HG03039 (cell line): ENCODE results near the gene DENND2D.

Experiments used
- ATAC-seq: cut with Tn5 transposase; IDR thresholded peaks from one replicate; pipeline ENCODE4 v1.9.1; 2021; ENCODE audit warnings: mild to moderate bottlenecking, moderate library complexity; ENCODE audit not compliant: unreplicated experiment

The DENND2D gene

DNA sequence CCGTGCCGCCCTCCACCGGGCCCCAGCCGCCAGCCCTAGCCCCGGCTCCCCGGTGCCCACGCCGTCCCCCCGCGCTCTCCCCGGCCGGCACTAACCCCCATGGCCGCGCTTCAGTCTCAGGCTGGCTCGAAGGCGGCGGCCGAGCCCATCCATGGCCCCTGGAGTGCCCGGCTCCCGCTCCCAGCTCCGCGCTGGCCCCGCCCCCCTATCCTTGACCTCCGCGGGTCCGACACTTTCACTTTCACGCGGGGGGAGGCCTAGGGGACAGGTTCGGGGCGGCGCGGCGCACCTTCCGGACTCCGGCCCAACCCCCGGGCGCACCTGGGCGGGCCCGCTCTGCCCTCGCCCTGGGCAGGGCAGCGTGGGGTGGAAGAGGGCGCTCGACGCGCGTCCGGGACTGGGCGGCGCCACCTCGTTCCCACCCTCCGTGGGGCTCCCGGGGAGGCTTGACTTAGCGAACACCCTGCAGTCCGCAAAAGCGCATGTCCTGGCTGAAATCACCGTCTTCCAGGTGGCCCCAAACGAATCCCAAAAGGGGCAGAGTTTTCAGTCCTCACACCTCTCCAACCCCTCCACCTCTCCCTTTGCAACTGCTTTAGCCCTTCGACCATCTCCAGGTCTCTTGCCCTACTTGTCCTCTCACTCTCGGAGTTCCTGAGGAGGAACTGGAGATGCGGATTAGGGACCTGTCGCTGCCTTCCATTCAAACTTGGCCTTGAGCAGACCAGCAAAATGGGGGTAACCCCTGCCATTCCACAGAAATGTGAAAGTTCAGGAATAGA is 3.9 kb upstream of the DENND2D start:
- peak; percentile 75 for ATAC-seq

DNA sequence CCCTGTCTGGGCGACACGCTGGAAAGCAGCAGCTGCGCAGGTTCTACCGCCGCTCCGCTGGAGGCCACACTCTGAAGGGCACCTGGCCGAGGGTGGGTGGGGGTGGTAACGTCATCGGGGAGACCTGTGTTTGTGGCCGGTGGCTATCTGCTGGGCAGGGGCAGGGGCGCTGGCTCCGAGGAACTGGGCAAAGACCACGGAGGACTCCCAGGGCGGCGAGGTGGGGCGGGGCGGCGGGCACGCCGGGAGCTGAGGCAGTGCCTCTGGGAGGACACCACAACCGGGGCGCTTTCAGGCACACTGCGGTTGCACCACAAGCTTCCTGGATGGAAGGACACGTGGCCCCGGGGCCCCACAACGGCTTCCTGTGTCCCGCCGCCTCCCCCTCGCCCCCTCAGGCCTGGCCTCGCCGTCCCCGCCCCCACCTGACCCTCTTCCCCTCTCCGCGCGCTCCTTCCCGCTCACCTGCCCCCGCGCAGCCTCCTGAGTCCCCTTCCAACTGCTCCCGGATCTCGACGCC is 3.3 kb upstream of the DENND2D start:
- ATAC-seq, result peak; percentile 44

DNA sequence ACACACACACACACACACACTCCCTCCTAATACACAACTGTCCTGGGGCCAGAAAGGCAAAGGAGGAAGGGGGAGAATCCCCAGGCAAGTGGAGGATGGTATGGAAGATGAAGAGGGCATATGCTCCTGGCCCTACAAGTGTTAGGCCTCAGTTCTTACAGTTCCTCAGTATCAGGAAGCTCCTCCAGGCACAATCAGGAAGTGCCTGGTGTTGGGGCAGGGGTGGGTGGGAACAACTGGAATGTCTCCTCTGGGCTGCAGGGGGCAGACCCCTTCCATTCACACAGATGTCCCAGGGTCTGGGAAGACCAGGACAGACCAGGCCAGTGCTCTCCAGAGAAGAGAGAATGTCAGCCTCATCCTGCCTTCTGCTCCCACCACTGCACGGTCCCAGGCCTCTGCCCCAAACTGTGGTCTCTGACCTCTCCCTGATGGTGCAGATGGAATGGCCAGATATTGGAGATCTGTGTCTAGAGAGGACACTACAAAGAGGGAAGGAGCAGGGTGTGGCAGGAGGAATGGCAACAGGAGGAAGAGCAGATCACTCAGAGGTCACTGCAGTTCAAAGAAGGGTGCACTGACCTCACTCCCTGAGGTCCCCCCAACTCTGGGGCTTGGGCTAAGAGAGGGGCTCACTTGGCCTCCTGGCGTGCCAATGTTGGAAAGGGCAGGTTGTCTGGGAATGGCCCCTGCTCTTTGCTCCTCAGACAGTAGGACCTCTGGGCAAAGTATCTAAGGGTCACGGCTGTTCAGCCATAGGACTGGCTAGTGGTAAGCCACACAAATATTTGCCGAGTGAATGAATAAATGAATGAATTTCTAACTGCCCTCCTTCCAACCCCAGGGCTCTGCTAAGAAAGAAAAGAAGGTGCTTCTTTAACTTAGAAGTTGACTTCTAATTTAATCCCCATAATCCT is 2.5 kb upstream of the DENND2D start:
- ATAC-seq, result no peak

GRCh38 chr1:111202366-111202706 is 1.9 kb upstream of the DENND2D start:
- no peak for ATAC-seq

DNA sequence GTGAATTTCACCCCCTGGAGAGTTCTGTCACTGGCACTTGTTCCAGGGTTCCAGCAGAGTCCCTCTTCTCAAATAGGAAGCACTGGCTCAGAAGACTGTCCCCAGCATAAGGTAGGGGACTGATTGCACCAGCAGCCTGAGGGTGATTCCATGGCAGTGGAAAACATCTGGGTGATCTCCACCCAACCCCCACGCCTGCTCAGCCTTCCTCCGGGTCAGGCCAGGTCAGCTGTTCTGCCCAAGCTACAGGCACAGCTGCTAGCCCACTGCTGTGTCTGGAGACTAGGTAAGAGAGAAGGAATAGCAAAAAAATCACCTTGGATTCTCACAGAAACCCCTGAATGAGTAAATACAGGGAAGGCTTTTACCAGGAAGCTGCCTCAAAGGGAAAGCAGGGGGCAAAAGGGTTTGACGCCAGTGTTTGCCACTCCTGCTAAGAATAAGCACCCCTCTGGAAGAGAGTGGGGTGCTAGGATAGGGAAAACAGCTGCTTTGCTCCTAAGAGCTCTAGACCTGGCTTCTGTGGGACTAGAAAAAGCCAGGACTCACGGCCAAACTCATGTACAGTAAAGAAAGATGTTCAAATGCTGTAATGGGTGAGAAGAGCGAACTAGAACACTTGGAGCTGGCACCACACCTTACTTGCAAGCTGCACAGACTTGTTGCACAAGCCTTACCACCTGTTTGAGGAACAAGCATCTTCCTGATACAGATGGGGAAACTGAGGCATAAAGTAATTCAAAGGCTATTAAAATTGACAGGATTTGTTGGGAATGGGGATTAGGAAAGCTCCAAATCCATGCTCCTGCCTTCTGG is 1.0 kb upstream of the DENND2D start:
- ATAC-seq, result no peak

- no peak for ATAC-seq
Measured at GRCh38 chr1:111200802-111201161, 336 bp upstream of the DENND2D start.

DNA sequence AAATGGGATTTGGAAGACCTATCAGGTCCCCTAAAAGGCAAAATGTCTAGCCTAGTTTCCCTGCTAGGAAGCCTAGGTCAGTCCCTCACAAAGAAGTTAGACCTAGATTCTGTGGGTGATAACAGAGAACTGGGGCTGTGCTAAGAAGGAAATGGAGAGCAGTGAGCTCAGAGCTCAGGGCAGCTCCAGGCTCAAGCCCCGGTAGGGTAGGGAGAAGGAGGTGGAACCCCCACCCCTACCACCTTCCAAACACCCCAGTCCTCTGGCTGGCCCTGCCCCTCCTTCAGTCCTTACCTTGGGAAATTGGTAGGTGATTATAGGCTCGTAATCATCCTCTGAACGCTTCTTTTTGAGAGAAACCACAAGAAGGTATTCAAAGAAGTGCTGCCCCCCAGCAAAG is 1.1 kb downstream of the DENND2D start:
- ATAC-seq, result no peak

- ATAC-seq, result no peak
Measured at GRCh38 chr1:111198836-111199235, 1.6 kb downstream of the DENND2D start.

DNA sequence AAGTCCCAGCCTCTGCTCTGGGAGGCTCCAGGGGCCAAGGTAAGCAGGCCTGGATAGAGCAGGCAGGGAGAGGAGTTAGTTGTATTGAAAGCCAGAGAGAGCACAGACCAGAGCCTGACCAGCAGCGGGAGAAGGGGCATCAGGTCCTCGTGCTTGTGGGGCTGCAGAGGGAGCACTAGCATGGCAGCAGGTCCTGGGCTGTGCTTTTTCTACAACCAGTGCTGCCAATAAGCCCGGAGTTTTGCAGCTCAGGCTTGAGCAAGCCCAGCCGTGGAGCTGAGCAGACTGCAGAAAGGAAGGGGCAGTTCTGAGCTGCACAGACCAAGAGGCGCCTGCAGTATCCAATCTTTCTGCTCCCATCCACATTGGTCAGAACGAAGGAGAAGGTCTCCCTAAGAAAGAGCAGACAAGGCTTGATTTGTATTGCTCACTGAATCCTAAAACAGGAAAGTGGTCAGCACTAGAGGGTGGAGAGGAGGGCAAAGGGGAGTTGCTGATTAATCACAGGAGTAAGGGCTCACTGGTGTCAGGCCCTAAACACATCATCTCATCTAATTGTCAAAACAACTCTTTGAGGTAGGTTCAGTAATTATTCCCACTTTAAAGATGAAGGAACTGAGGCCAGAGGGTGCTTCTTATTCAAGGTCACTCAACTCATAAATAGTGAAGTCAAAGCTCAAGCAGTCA is 2.7 kb downstream of the DENND2D start:
- ATAC-seq, result no peak

GRCh38 chr1:111196213-111196612 is 4.2 kb downstream of the DENND2D start:
- no peak for ATAC-seq

GRCh38 chr1:111195002-111195684 is 5.3 kb downstream of the DENND2D start:
- no peak for ATAC-seq

GRCh38 chr1:111193712-111194480 is 6.5 kb downstream of the DENND2D start:
- no peak for ATAC-seq

DNA sequence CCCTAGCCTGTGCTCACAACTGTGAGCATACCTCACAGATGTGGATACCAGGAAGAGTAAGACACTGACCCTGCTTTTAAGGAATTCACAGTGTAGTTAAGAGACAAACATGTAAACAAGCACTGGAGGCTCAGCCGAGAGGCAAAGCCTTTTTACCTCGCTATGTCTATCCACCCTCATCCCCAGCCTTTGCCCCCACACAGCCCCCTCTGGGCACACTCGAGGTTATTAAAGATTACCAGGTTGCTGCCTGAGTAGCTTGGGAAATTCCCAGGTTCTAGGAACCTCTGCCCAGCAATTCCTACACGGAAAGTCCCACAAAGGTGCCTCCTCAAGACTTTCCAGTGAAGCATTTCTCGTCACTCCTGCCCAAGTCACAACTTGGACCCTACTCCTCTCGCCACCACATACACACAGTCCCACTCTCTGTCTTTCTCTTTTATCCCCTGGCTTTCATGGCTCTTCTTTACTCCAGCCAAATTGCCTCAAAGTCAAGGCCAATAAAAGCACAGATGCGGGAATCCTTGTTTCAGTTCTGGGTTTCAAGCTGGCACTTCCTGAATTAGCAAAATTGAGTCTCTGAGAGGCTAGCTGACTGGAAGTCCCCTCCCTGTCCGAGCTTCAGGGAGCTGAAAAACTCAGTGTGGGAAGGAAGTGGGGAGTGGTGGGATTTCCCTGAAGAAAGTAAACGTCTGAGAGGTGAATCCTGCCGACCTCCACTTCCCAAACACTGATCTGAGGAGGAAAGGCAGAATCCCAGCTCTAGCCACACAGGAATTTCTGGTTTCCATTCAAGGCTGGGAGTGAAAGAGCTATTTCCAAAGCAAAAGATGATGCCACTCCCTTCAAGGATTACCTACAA is 7.6 kb downstream of the DENND2D start:
- no peak for ATAC-seq

DNA sequence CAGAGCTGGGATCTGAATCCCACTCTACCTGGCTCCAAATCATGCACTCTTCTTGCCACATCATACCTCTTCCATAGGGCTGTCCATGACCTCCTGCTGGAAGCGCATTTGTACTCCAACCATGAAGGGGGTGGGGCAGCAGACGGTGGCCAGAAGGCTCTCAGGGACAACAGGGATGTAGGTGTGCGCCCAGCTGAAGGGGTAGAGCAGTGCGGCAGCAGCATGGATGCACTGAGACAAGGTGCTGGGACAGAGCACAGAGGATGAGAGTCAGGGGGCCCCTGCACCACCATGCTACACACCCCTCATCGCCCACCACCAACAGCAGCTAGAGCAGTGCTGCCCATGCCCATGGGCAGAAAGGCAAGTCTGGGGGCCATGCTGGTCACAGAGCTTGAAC is 8.4 kb downstream of the DENND2D start:
- ATAC-seq, result no peak

DNA sequence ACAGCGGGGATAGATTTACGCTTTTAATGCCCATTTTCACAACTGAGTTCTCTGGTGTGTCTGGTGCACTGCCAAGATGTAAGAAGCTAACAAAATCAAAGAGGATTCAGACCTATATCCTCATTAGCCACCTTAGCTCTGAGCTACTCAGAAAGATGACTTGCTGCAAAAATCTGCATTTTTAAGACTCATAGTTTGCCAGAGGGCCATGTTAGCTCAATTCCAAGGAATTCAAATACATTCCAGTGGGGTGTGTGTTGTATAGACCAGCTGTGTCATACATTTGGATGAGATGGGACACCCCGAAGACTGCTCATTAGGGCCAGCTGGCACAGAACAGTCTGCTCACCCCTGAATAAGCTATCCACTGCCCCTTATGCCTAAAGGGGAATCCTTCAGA is 8.9 kb downstream of the DENND2D start:
- ATAC-seq, result no peak

DNA sequence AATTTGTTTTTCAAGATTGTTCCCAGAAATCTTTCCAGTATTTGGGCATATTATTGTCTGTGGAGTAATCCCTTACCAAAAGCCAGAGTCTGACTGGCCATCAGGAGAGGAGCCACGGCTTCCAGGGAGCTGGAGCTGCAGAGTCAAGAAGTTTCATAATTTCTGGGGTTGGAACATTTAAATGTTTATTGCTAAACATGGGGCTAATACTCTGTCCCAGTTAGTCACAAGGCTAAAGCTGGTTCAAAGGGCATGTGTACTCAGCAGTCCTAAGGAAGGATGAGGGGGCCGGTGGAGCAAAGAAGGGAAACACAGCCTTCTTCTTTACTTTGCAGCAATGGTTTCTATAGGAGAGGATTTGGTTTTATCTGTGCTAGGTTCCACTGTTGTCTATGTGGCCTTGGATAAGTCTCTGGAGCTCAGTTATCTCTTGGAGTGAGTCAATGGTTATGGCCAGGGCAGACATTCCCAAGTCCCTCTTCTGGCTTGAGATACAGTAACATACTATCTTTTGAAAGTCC is 9.5 kb downstream of the DENND2D start:
- ATAC-seq, result no peak

DNA sequence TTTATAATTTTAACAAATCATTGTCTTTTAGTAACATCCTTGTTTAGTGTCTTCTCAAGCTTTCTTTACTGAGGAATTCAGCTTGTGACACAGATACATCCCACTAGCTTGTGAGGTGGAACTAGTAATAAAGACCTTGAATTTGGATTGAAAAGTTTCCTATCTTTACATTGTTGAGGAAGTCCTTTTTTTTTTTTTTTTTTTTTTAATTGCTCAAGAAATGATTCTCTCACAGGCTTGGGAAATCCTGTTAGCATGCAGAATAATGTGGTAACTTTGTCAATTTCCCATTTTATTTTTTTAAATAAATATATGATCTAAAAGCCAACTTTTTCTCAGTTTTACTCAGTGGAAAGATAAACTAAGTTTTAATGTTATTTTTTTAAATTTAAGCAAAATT is 15.8 kb downstream of the DENND2D start:
- ATAC-seq, result no peak
